Measurements from ENCODE around the gene SLC4A3.

- TF ChIP-seq ZNF776 (CRISPR knock-in tag; IDR thresholded peaks at IDR 0.05) (no peak), ZNF652 (CRISPR knock-in tag; IDR thresholded peaks at IDR 0.05; ENCODE audit: borderline replicate concordance, low read depth) (no peak), NR2F2 (IDR thresholded peaks at IDR 0.05; ENCODE audit: borderline replicate concordance, low read depth) (no peak), CTCF (CRISPR knock-in tag; IDR thresholded peaks at IDR 0.05) (no peak), EZH2 (conservative IDR thresholded peaks at IDR 0.05; ENCODE audit: low read depth, low read length) (no peak), CEBPB (IDR thresholded peaks at IDR 0.05; ENCODE audit: borderline replicate concordance, low read depth, low read length) (no peak), HDAC2 (CRISPR knock-in tag; IDR thresholded peaks at IDR 0.05) (no peak), ZNF354B (CRISPR knock-in tag; IDR thresholded peaks at IDR 0.05) (no peak), CAMTA2 (CRISPR knock-in tag; IDR thresholded peaks at IDR 0.05; ENCODE audit: borderline replicate concordance) (no peak)
- TF ChIP-seq, protein P1, sequence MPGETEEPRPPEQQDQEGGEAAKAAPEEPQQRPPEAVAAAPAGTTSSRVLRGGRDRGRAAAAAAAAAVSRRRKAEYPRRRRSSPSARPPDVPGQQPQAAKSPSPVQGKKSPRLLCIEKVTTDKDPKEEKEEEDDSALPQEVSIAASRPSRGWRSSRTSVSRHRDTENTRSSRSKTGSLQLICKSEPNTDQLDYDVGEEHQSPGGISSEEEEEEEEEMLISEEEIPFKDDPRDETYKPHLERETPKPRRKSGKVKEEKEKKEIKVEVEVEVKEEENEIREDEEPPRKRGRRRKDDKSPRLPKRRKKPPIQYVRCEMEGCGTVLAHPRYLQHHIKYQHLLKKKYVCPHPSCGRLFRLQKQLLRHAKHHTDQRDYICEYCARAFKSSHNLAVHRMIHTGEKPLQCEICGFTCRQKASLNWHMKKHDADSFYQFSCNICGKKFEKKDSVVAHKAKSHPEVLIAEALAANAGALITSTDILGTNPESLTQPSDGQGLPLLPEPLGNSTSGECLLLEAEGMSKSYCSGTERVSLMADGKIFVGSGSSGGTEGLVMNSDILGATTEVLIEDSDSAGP (CRISPR knock-in tag; IDR thresholded peaks at IDR 0.05; ENCODE audit: borderline replicate concordance): no peak
- TF ChIP-seq, protein P2, sequence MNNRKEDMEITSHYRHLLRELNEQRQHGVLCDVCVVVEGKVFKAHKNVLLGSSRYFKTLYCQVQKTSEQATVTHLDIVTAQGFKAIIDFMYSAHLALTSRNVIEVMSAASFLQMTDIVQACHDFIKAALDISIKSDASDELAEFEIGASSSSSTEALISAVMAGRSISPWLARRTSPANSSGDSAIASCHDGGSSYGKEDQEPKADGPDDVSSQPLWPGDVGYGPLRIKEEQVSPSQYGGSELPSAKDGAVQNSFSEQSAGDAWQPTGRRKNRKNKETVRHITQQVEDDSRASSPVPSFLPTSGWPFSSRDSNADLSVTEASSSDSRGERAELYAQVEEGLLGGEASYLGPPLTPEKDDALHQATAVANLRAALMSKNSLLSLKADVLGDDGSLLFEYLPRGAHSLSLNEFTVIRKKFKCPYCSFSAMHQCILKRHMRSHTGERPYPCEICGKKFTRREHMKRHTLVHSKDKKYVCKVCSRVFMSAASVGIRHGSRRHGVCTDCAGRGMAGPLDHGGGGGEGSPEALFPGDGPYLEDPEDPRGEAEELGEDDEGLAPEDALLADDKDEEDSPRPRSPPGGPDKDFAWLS (CRISPR knock-in tag; IDR thresholded peaks at IDR 0.05; ENCODE audit: borderline replicate concordance): no peak
- TF ChIP-seq, protein P3, sequence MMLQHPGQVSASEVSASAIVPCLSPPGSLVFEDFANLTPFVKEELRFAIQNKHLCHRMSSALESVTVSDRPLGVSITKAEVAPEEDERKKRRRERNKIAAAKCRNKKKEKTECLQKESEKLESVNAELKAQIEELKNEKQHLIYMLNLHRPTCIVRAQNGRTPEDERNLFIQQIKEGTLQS (CRISPR knock-in tag; IDR thresholded peaks at IDR 0.05): no peak
- TF ChIP-seq, protein P4, sequence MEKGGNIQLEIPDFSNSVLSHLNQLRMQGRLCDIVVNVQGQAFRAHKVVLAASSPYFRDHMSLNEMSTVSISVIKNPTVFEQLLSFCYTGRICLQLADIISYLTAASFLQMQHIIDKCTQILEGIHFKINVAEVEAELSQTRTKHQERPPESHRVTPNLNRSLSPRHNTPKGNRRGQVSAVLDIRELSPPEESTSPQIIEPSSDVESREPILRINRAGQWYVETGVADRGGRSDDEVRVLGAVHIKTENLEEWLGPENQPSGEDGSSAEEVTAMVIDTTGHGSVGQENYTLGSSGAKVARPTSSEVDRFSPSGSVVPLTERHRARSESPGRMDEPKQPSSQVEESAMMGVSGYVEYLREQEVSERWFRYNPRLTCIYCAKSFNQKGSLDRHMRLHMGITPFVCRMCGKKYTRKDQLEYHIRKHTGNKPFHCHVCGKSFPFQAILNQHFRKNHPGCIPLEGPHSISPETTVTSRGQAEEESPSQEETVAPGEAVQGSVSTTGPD (CRISPR knock-in tag; IDR thresholded peaks at IDR 0.05): no peak
Measured at GRCh38 chr2:219656526-219656925, 29.1 kb downstream of the SLC4A3 start.
